HG02938 (cell line): ENCODE measurements around the gene TBC1D9.
A peak's percentile ranks its signal among the peaks of the same experiment; 100 is the strongest.

Source experiments
- ATAC-seq: cut with Tn5 transposase; IDR thresholded peaks from one replicate; pipeline ENCODE4 v1.9.1; 2021; ENCODE audit warnings: mild to moderate bottlenecking, moderate library complexity; ENCODE audit not compliant: unreplicated experiment

TBC1D9 gene

DNA sequence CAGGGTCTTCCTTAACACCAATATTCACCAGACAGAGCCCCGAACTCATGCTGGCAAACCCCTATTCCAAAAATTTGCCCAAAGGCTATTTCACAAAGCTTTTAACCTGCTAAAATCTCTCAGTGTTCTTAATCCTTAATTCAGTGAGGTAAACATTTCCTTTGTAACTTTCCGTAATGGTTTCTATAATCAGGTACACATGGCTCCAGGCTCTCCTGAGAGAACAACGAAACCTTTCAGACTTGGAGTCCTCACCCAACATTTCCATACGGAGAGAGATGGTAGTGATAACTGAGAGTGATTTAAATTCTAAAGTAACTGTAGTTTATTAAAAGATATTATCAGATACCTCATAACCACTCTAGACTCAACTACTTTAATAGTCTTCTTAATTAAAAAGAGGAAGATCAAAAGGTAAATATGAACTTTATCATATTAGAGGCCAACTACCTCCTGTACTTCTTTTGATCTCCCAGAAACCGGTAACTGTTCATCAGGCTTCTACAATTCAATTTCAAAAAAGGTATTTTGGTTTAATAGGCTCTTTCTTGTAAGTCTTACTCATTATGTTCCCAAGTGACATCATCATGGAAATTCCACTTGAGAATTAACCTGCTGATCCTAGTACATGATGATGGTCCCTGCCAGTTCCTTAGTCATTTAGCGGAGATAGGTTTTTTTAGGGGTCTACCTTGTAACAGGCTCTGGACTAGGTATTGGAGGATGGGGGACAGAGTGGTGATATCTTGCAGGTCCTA lies 96.1 kb downstream of the TBC1D9 start:
- ATAC-seq, result no peak

DNA sequence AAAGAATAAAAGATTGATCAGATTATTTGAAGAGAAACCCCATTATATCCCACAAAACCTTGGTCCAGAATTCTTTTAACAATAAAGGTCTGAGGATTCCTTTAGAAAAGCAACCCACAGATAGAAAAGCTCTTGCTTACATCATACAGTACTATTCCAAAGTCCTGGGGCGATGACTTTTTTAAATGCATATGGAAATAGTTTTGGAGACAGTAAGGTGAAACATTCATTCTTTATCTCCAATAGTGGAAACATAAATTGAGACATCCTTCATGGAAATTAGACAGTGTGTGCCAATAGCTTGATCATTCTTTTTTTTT lies 101.7 kb downstream of the TBC1D9 start:
- no peak for ATAC-seq

DNA sequence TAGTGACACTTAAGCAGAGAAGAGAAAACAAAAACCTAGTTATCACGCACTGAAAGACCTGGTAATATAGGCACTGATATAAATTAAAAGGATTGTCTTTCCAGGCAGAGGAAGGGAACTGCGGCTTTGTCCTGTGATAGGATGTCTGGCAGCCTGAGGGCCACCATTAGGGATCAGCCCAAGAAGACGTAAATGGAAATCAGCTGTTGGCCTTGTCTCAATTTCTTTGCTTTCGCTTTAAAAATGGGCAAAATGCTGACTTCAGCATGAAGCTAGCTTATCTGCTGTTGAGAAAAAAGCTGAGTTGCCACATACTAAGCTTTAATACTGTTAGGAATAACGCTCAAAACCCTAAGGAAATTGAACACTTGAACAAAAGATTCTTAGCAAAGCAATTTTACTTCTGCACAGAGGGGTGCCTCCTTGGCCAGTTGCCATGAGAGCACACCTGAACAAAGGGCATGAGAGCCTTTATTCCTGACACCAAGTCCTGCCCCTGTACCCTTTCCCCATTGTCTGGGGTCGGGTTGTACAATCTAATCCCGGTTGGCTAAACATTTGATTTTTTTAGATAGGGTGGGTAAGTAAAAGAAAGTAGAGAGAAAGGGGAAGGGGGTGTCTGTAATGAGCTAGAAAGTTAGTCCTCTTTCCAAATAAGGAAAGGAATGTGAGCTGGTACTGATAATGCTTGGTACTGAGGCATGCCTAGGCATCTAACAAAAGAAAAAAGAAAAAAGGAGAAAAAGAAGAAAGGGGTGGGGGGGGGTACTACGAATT lies 102.3 kb downstream of the TBC1D9 start:
- ATAC-seq, result no peak

DNA sequence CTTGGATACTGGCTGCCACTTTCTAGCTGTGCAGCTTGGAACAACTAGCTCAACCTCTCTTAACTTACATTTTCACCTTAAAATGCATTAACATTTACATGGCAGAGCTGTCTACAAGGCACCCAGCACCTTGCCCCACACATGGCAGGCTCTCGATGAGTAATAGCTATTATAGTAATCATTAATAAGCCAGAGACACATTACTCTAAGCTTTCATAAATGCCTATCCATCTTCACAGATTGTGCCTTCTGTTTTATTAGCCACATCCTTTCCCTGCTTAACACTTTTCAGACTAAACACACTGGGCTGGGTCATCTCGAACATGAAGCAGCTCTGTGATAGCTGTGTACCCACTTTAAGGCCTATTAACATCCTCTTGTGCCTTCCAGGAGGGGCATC lies 103.6 kb downstream of the TBC1D9 start:
- ATAC-seq, result no peak

DNA sequence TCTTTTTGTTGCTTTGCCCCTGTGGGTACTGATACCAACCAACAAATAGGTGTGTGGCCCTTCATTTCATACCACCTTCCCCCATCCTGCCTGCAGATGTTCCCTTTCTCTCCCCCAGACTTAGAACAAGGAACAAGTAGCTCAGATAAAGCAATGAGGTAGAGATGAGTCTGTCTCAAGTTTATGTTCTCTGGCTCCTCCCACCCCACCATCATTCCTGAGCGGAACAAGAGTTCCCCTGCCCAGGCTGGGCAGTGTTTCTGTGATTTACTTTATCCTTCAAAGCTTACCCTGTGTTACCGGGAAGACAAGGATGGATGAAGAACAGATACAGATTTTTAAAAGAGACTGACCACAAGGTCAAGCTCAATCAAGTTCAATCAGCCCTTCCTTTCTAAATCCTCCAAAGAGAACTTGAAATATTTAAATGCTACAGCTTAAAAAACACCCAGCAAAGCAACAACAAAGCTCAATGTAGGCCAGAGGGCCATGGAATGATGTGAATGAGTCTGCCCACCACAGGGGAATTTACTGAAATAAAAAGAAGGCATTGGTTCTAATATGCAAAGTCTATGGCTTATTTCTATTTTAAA lies 107.4 kb downstream of the TBC1D9 start:
- no peak for ATAC-seq

DNA sequence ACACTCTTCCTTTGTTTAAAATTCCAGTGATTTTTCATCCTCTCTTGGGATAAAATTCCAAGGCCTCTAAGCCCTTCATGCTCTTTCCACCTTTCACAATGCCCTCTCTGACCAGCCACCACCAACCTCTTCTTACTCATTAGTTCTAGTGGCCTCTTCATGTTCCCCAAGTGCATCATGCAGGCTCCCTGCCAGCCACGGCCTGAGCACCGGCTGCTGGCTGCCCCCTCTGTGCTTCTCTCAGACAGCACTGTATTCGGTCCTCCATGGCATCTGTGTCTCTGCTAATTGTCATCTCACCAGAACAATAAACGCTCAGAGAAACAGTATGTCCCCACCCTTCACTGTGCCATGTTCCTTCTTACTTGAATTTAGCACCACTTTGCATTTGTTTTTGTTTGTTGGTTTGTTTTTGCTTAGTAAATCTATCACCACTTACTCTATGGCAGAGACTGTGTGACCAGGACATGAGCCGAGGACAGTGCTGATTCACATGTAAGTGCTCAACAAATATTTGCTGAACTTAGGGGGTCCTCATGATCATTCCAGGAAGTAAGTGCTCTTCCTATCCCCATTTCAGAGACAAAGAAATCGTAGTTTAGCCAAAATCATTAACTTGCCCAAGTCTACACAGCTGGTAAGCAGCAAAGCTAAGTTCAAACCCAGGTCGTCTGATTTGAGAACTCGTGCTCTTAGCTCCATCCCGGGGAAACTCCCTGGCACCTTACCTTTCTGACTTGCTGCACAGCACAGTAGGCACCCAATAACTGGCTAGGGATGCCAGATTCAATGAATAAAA lies 110.4 kb downstream of the TBC1D9 start:
- ATAC-seq, result no peak

DNA sequence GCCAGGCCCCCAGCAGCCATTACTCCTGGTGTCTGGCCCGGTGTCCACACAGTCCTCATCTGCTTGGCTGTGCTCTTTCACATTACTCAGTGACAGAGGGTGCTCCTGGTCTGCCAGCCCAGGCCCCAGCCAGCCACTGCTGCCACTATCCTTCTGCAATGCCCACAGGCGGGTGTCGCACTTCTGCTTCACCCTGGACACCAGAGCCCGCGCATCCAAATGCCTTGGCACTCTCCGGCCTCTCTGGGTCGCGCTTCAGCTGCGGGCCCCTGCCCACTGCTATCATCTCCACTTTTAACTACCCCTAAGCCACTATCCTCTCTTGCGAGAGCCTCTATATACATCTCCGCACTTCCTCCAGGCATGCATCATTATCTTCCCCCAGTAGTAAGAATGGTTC lies 111.0 kb downstream of the TBC1D9 start:
- ATAC-seq, result no peak

DNA sequence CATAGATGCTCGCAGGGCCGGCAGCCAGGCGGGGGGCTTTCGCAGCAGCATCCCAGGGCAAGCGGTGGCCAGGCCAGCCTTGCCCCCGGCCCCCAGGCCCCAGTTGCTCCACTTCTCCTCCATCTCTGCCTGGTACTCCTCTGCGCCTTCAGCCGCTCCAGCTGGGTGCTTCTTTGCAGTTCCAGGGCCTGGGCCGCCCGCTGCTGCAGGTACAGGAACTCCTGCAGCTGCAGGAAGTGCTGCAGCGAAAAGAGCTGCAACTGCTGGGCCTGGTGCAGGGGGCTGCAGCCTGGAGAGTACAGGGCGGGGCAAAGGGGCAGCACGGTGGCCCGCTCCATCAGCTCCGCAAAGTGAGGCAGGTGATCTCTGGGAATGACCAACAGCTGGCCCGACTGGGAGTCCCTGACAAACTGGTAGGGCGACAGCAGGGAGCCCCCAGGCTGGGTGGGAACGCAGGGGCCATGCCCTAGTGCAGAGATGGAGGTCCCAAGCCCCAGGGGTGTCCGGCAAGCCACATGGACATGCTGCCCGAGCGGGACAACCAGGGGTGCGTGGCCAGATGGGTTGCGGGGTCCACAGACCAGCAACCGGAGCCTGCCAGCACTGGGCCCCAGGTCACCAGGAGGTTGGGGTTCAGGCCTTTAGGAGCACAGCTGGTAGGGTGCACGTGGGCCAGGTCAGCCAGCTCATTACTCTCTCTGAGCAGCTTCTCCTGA lies 111.6 kb downstream of the TBC1D9 start:
- ATAC-seq, result no peak

DNA sequence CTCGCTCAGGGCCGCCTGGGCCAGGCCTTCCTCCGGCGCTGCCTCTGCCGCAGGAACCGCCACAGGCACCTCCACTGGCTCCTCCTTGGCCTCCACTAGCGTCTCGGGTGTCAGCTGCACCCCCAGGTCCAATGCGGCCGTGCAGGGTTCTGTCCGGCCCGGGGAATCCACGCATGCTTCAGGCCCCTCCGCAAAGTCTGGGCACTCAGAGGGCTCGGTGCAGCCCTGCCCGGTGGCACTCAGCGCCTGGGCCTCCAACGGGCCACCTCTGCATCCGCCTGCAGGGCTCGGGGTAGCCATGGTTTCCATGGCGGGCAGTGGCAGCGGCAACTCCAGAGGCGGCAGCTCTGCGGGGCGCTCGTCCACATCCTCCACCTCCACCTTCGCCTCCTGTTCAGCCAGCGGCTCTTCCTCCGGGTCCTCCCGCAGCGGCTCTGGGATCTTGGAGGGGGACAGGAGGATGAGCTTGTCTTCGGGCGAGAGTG lies 112.6 kb downstream of the TBC1D9 start:
- ATAC-seq, result no peak

DNA sequence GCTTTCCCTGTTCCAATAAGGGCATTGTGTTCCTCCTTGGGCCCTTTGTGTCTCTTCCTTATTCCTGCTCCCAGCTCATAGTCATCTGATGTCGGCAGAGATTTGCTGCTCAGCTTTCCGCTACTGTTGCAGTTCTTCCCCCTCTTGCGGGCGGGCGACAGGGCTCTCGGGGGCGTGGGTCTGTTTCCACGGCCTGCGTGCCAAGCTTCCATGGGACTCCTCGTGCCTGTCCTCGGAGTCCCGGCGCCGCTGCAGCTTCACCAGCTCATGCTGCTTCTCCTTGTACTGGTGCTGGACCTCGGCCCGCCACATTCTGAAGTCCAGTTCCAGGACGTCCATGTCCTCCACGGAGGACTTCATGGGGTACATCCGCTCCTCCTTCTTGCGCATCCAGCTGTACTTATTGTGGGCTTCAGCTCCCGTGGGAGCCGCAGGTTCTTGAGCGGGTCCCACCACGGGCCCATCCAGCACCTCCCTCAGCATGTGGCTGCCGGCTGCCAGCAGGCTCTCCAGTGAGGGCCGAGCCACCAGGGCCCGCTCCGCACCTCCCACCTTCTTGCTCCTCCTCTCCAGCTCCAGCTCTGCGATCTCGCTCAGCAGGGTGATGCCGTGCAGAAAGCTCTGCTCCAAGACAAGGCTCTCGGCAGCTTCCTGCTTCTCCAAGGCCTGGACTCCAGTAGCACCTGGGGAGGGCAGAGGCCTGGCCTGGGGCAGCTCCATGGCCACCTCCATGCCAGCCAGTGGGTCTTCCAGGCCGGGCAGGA lies 113.3 kb downstream of the TBC1D9 start:
- no peak for ATAC-seq

DNA sequence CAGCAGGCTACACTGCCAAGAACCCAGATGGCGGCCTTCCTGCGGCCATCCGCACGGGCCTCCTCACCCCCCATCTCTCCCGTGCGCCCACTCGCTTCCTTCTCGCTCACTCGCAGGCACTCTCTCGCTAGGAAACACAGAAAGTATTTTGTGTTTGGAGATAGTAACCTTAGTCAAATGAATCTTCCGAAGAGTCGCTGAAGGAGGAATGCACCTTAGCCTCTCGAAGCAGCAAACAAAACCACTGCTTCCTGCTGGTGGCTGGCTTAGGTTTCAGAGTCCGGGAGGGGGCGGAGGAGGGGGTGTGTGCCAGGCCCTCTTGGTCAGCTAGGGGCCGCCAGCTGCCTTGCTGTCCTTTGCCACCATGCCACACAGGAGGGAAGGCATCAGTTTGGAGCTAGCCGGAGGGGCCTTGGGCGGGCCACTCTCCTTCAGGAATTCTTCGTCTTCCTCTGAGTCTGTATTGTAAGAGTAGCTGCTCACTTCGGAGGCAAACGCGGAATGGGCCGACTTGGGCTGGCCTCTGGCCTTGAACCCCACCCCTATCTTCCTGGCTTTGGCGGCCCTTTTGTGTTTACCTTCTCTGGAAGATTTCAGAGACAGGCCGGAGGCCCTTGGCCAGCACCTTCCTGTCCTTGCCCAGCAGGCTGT lies 114.3 kb downstream of the TBC1D9 start:
- no peak for ATAC-seq

DNA sequence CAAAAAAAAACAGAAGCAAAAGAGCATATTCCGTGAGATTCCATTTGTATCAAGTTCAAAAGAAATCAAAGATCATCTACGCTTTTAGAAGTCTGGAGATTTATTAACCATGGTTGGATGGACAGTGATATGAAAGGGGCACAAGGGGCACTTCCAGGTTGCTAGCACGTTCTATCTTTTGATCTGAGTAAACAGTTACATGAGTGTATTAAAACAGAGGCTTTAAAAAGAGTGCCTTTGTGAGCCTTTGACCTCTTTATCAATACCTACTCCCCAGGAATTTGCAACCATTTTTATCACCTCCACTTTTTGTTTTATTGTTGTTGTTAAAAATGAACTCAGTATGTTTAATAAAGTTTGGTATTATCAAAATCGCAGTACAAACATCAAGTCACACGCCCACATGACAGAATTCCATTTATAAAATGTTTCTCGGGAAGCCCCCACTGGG lies 115.1 kb downstream of the TBC1D9 start:
- ATAC-seq, result no peak

DNA sequence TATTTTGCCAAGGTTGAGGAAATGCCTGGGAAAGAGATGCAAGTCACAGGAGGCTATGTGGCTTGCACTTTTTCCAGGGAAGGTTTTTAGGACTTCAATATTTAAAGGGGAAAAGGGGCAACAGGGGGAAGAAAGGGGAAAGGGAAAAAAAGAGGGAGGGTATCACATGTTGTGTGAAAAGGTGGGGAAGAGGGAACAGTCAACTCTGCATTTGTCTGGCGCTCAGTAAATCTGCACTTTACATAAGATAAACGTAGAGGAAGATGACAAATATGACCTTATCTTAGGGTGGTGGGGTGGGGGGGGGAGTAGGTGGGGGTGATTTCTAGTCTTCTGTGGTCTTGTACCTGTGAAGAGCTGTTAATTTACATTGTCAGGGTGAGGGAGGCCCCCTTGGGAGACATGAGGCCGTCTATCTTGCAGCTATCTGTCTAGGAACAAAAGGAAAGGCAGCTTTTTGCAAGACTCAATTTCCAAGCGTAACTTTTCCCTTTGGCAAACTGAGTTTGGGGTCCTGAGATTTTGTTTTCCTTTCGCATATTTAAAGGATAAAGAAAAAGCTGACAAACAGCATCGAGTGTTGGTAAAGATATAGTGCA lies 115.9 kb downstream of the TBC1D9 start:
- ATAC-seq, result no peak

DNA sequence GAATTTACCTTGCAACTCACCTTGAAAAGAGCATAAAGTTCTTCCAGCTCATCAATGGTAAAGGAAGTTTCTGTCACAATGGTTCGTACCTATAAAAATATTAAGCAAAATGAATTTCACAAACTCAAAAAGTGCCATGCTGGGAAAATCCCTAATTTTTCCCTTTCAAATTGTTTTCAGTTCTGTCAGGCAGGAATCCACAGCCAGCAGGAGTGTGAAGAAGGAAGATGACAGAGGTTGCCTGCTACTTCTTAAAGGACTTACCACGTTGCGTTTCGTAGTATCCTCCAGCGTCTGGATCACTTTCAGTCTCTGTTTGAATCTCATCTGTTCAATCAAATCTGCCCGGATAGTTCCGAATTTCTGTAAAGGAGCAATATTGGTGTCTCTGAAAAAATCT lies 117.1 kb downstream of the TBC1D9 start:
- no peak for ATAC-seq

DNA sequence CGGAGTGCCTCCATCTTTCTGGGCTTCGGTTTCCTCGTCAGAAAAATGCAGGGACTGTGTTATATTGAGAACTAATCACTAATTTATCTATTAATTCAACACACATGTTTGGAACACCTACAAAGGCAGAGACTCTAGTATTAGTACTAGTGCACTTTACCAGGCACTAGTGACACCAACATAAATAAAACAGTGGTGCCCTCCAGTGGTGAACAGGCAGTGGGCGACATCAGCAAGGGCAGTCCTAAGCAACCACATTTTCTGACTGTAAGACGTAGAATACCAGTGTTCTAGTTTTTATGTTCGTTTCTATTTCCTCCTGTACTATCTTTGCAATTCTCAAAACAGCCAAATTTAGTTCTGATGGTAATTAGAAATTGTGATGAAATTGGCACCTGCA lies 118.3 kb downstream of the TBC1D9 start:
- ATAC-seq, result peak; percentile 67

DNA sequence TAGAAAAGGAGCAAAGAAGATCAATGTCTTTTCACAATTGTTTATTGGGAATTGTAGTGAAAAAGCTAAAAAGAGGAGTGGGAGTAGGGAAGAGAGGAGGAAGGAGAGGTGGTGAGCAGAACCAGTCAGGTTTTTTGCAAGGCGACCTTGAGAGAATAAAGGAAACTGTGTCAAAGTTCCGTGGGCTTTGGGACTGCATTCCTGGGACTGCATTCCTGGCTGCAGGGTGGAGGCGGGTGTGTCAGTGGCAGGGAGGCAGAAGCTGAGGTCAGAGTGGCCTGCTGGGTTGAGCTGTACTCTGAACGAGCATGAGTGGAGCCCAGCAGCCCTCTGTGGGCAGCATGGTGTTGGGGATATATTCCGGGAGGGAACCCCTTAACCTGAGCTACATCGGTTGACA lies 120.6 kb downstream of the TBC1D9 start:
- no peak for ATAC-seq

DNA sequence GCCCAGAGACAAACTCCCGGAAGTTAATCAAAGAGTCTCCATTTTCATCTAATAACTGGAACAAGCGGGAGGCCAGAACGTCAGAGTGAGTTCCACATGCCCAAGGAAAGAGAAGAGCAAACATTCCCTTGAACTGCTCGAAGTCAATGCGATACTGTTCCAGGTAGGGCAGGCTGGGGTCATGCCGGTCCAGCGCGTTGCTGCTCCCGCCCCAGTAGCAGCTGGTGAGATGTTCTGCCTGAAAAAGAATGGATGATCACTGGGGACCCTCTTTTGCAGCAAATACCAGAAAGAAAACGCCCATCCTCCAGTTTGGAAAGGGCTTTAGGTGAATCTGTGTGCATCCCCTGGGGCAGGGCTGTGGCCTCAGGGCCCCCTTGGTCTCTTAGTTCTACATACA lies 122.2 kb downstream of the TBC1D9 start:
- ATAC-seq, result no peak

DNA sequence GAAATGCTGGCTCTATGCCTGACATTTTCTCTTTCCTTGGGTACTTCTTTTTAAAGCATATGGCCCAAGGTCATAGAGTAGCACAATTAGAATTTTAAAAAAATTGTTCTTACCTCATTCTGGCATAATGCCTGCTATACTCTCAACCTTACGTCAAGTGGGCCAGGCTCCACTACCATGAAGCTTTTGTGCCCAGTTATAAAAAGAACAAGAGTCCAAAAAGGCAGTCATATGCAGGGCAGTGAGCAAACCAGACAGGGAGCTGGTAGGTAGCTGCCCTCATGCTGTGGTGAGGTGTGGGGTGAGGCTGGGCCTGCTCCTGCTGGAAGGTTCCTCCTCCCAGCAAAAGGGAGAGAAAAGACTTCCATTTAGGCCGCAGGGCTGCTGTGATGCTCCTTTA lies 123.1 kb downstream of the TBC1D9 start:
- no peak for ATAC-seq

DNA sequence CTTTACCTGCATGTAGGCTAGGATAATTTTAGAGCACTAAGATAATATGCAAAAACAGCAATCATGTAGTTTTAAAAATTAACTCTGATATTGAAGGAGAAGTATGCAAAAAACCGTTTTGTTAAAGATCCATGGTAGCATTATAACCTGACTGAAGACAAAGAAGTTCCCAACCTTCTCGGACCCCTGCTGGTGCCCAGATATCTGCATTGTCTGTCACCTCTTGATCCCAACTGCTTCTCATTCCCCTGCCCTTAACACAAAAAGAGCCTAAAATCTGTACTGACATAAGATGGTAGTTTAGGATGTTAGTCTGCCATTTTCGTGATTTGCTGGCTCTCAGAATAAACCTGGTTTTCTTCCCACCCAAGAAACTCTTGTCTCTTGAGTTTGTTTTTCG lies 125.9 kb downstream of the TBC1D9 start:
- ATAC-seq, result no peak
